SKM-1 (cell line): Measurements from ENCODE around the gene OR5D16.
"Not testable (repeated sequence)": the region's sequence is repeated elsewhere in the genome, so short reads cannot be mapped to it uniquely, and the experiment has no call there.

Experiments used
- DNase-seq: peaks from one replicate; lab custom pipeline; 2025; ENCODE audit not compliant: unreplicated experiment; lab: John Stamatoyannopoulos, UW

Gene OR5D16

GRCh38 chr11:55838452-55838851, at the start of gene OR5D16:
Gene OR5D16 (plus strand): TSS chr11:55838752. CDS start chr11:55838752, 0 bp downstream.
- no peak for DNase-seq

GRCh38 chr11:55791606-55792005, 46.9 kb upstream of the OR5D16 start:
- DNase-seq: no peak

GRCh38 chr11:55793321-55793720, 45.2 kb upstream of the OR5D16 start:
- no peak for DNase-seq

DNA sequence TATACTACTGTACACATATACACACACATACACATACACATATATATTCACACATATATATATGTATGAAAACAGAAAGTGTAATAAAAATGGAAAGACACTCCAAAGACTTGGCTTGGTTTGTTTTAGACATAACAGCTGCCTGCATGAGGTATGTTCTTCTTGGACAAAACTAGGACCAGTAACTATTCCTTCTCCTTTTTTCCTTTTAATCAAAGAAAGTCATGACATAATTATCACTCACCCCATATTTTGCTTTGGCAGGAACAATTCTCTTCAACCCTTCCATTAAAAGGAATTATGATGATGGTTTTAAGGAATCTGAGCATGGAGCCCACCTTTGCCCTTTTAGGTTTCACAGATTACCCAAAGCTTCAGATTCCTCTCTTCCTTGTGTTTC, 43.3 kb upstream of the OR5D16 start, which contains the start of gene OR5D14:
Gene OR5D14, plus strand, starts transcription at position 301 of the 400 bp plus-strand sequence. Its CDS starts 0 bp downstream, at position 301.
- no peak for DNase-seq

DNA sequence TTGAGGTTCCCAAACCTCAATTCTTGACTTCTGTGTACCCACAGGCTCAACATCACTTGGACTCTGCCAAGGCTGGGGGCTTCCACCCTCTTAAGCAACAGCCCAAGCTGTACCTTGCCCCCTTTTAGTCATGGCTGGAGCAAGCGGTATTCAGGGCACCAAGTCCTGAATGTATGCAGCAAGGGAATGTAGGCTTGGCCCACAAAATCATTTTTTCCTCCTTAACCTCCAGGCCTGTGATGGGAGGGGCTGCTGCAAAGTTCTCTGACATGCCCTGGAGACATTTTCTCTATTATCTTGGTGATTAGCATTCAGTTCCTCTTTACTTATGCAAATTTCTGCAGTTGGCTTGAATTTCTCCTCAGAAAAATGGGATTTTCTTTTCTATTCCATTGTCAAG, 32.3 kb upstream of the OR5D16 start:
- DNase-seq: no peak

DNA sequence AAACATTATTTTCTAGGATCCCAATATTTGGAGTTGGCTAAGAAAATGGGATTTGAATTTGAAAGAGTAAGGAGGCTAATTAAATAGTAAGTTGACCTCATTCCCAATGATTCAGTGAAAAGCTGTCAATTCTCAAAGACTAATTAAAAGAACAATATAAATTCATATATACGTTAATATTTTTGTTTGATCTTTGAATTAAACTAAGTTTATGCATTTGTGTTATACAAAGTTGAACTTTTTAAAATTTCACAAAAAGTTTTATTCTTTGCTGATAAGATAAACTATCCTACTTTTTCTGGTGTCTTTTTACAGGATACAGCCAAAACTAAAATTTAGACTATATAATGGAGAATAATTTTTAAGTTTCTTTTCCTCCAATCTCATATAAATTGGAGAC, 27.5 kb upstream of the OR5D16 start, which contains the start of gene OR5L1:
Gene OR5L1, plus strand, starts transcription at position 301 of the 400 bp plus-strand sequence. CDS start 100 bp downstream, outside the sequence.
- no peak for DNase-seq

DNA sequence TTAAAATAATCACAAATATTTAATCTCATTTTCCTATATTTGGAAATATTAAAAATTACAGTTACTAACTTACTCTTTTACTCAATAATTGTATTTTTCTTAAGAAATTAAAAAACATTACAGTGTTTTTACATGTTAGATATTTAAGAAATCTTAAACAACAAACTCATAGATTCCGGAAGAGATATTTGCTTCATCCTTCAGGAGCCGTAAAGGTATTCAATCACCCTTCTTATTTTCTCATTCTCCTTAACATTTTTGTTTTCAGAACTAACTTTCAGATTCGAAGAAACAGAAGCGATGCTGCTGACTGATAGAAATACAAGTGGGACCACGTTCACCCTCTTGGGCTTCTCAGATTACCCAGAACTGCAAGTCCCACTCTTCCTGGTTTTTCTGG, 19.2 kb upstream of the OR5D16 start, which contains the start of gene OR5D18:
Gene OR5D18, plus strand, starts transcription at position 301 of the 400 bp plus-strand sequence. Its CDS starts 0 bp downstream, at position 301.
- DNase-seq: no peak

DNA sequence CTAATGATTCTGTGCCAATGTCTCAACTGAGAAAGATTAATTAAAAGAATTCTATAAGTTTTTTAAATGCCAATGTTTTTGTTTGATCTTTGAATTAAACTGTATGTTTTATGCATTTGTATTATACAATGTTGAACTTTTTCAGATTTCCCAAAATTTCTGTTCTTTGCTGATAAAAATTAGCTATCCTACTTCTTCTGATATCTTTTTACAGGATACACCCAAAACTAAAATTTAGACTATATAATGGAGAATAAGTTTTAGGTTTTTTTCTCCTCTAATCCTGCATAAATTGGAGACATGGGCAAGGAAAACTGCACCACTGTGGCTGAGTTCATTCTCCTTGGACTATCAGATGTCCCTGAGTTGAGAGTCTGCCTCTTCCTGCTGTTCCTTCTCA, 11.6 kb upstream of the OR5D16 start, which contains the start of gene OR5L2:
Gene OR5L2, plus strand, starts transcription at position 301 of the 400 bp plus-strand sequence. Its CDS starts 0 bp downstream, at position 301.
- DNase-seq: no peak

GRCh38 chr11:55847453-55847852, 8.9 kb downstream of the OR5D16 start:
- DNase-seq: no peak

GRCh38 chr11:55849037-55849436, 10.5 kb downstream of the OR5D16 start:
- DNase-seq: no peak

GRCh38 chr11:55852141-55852540, 13.6 kb downstream of the OR5D16 start:
- no peak for DNase-seq

DNA sequence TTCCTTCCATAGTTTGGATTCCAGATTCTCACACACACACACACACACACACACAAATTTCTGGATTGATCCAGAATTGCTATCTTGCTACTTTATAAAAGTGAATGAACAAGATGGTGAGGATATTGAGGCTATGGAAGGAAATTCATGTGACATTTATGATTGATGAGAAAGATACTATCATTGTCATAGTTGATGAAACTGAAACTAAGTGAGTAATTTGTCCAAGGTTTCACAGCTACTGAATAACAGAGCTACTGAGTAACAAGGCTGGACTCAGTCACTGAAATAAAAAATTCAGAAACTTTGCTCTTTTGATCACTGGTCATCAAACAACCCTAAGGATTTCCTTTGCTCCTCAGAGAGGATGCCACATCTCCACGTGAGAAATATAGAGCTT, 16.2 kb downstream of the OR5D16 start:
- no peak for DNase-seq

- not testable (repeated sequence) for DNase-seq
These were observed 28.8 kb downstream of the OR5D16 start for GRCh38 chr11:55867354-55867753.

DNA sequence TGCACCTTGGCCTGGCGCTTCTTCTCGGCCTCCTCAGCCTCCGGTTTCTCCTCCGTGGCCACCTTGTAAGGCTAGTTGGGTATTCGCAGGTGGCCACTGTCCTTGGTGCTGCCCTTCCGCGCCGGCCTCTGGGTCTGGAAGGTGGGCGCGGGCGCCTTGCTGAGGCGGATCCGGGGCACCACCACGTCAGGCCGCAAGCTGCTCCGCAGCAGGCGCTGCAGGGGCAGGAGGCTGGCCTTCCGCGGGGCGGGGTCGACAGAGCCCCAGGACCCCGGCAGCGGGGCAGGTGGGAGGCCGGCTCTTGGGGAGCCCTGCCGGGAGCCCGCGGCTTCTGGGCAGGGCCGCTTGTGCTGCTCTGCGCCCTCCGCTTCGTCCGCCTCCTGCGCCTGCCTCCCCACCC, 34.2 kb downstream of the OR5D16 start:
- not testable (repeated sequence) for DNase-seq

- not testable (repeated sequence) for DNase-seq
These were observed 34.6 kb downstream of the OR5D16 start for GRCh38 chr11:55873146-55873545.

DNA sequence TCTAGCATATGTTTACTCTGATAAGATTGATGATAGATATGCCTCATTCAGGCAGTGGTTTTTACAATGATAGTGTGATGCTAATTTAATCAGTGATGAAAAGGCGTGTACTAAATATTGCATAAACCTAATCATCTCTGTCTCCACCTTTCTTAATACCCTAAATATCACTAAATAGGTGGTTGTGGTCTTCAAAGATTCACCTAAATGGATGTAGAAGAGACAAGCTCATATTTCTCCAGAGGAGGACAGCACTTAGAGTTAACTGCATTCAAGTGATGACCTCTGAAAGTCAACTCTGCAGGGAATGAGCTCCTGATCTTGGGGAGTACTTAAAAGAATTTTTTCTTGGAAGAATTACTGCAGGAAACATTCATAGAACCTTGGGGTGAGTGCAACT, 44.4 kb downstream of the OR5D16 start, which contains the start of gene TRIM51:
Gene TRIM51, plus strand, starts transcription at position 301 of the 400 bp plus-strand sequence. CDS start 2,132 bp downstream, outside the sequence.
- DNase-seq: not testable (repeated sequence)

DNA sequence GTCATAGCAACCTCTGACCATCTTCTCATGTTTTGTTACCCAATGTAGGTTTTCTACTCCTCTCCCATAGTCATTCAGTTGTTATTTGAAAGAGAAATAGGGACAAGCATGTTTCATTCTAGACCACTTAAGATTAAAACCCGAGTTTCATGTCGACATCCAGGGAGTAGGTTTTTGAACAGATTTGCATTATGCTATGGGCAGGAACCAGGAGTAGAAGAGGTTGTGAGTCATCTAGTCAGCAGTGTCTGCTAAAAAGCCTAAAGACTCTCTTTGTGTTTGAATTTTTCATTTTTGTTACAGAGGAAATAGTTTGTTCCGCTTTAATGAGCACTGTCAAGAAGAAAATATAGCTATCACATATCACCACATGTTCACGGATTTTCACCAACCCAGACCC, 46.4 kb downstream of the OR5D16 start:
- DNase-seq: not testable (repeated sequence)

DNA sequence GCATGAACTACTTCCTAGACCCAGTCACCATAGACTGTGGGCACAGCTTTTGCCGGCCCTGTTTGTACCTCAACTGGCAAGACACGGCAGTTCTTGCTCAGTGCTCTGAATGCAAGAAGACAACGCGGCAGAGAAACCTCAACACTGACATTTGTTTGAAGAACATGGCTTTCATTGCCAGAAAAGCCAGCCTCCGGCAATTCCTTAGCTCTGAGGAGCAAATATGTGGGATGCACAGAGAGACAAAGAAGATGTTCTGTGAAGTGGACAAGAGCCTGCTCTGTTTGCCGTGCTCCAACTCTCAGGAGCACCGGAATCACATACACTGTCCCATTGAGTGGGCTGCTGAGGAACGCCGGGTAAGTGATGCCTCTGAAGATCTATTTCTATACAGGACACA, 46.9 kb downstream of the OR5D16 start:
- not testable (repeated sequence) for DNase-seq
